K562 (cell line): ENCODE data around the gene KLF17. TPM values are rescaled to one million over a fixed set of nuclear protein-coding genes. Genes with fewer than 3 reads are reported as not detected.

ENCODE experiments used
- ATAC-seq: fragments of 200-7000 bp; cut with Tn5 transposase; 3 replicates; pipeline ENCODE4 v1.9.1; 2020; ENCODE audit warnings: moderate library complexity
- BruUV-seq: library from RNA; stranded (reverse); fragments of 400-500 nt; replicated peaks from 2 replicates; lab custom pipeline; 2021; lab: Mats Ljungman, UMichigan
- CTCF ChIA-PET: fragments of 300-600 bp; formaldehyde crosslinking; extraction: SDS; loops from one replicate; lab custom pipeline; 2021; ENCODE audit warnings: low intra/inter-chr PET ratio; lab: Yijun Ruan, JAX
- POLR2A ChIA-PET: fragments of 300-600, 350-650 bp; sonication (Branson Sonifier 250); formaldehyde crosslinking; extraction: SDS; loops from one replicate; lab custom pipeline; 2021; ENCODE audit warnings: antibody characterized with exemption, inconsistent platforms; lab: Yijun Ruan, JAX
- DNase-seq, 4 experiments: peaks; one replicate each; pipeline versions ENCODE4 v3.0.0 to v3.0.0-alpha.2; 2011 to 2018; ENCODE audit warnings: low spot score in 3 of 4, mixed read lengths in 3 of 4; ENCODE audit errors: extremely low read depth in 1 of 4
- FAIRE-seq: peaks from 2 replicates; lab custom pipeline; 2011; peaks lifted over from hg19 to GRCh38; lab: Jason Lieb, UNC
- H2AFZ ChIP-seq: 2 replicates; pipeline ENCODE4 v1.6.0; 2011; ENCODE audit warnings: low read depth, low read length, control low read depth, inconsistent platforms
- H3K27ac ChIP-seq: fragments of 200-600 bp; 3 replicates; pipeline ENCODE4 v1.8.0; 2011; ENCODE audit warnings: low read depth, mild to moderate bottlenecking, control low read depth, inconsistent platforms, low read length, moderate library complexity, mixed read lengths; ENCODE audit errors: extremely low read depth
- H3K27me3 ChIP-seq, 2 experiments: fragments of 300-600 bp in 1 of 2; 2 replicates in 1 of 2; 3 replicates in 1 of 2; pipeline versions ENCODE4 v1.6.0 to v1.8.0; 2011; ENCODE audit warnings: inconsistent platforms in 2 of 2, low read length in 2 of 2, mild to moderate bottlenecking in 1 of 2, mixed read lengths in 1 of 2, moderate library complexity in 1 of 2; ENCODE audit not compliant: control insufficient read depth in 2 of 2, insufficient read depth in 2 of 2
- H3K36me3 ChIP-seq: fragments of 300-600 bp; 3 replicates; pipeline ENCODE4 v1.8.0; 2011; ENCODE audit warnings: mild to moderate bottlenecking, low read length, inconsistent platforms; ENCODE audit not compliant: control insufficient read depth, insufficient read depth
- H3K4me1 ChIP-seq, 2 experiments: fragments of 200-600 bp in 1 of 2; replicated peaks in 1 of 2; 2 replicates in 1 of 2; 3 replicates in 1 of 2; pipeline versions ENCODE4 v1.5.1 to v1.8.0; 2011; ENCODE audit warnings: inconsistent platforms in 2 of 2, low read length in 2 of 2, mild to moderate bottlenecking in 1 of 2, mixed read lengths in 1 of 2, moderate library complexity in 1 of 2; ENCODE audit not compliant: control insufficient read depth in 2 of 2, insufficient read depth in 2 of 2
- H3K4me2 ChIP-seq: 2 replicates; pipeline ENCODE4 v1.6.1; 2011; ENCODE audit warnings: low read length, control low read depth, inconsistent platforms, mixed read lengths; ENCODE audit not compliant: insufficient read depth
- H3K4me3 ChIP-seq: fragments of 200-600 bp; sonication (generic), shearing (Covaris generic); 2 replicates; pipeline ENCODE4 v1.5.1; 2016; ENCODE audit warnings: control low read depth, inconsistent platforms
- H3K79me2 ChIP-seq: fragments of 200-600 bp; 3 replicates; pipeline ENCODE4 v1.8.0; 2011; ENCODE audit warnings: low read length, inconsistent platforms; ENCODE audit not compliant: control insufficient read depth, insufficient read depth
- H3K9ac ChIP-seq, 2 experiments: 2 replicates each; pipeline versions ENCODE4 v1.6.0 to v1.6.1; 2011; ENCODE audit warnings: low read depth in 2 of 2, low read length in 2 of 2, control low read depth in 1 of 2, inconsistent platforms in 1 of 2, mild to moderate bottlenecking in 1 of 2, mixed read lengths in 1 of 2; ENCODE audit not compliant: insufficient read depth in 1 of 2
- H3K9me1 ChIP-seq: one replicate; pipeline ENCODE4 v1.6.0; 2011; ENCODE audit warnings: inconsistent platforms, mild to moderate bottlenecking, low read length, moderate library complexity; ENCODE audit not compliant: control insufficient read depth, insufficient read depth
- H3K9me3 ChIP-seq: replicated peaks from 2 replicates; pipeline ENCODE4 v1.5.1; 2011; ENCODE audit warnings: low read depth, low read length, inconsistent platforms; ENCODE audit not compliant: control insufficient read depth, insufficient read depth
- H4K20me1 ChIP-seq: replicated peaks from 2 replicates; pipeline ENCODE4 v1.6.1; 2011; ENCODE audit warnings: low read length, inconsistent platforms, mixed read lengths; ENCODE audit not compliant: control insufficient read depth, insufficient read depth
- CTBP1 ChIP-seq: fragments of 450-650 bp; IDR thresholded peaks from 2 replicates; pipeline ENCODE4 v1.6.1; 2016; ENCODE audit warnings: borderline replicate concordance
- ELK1 ChIP-seq: sonication (generic); formaldehyde crosslinking; IDR thresholded peaks from 2 replicates; pipeline ENCODE4 v1.8.1; 2022; ENCODE audit warnings: missing genetic modification reagents
- HEY1 ChIP-seq: fragments of 250-450 bp; sonication (Bioruptor Pico); IDR thresholded peaks from 2 replicates; pipeline ENCODE4 v1.5.0; 2020; ENCODE audit warnings: mild to moderate bottlenecking, moderate library complexity, borderline replicate concordance
- HOMEZ ChIP-seq: fragments of 250-450 bp; sonication (Bioruptor Pico); IDR thresholded peaks from 2 replicates; pipeline ENCODE4 v1.4.0; 2020; ENCODE audit warnings: mild to moderate bottlenecking, moderate library complexity
- ILK ChIP-seq: fragments of 450-650 bp; IDR thresholded peaks from 2 replicates; pipeline ENCODE4 v1.6.1; 2016; ENCODE audit warnings: missing genetic modification characterization, low read depth, mild to moderate bottlenecking, missing compliant biosample characterization, moderate library complexity, borderline replicate concordance
- KLF13 ChIP-seq: fragments of 450-650 bp; IDR thresholded peaks from 2 replicates; pipeline ENCODE4 v1.6.1; 2016; ENCODE audit warnings: missing genetic modification characterization, low read depth, mild to moderate bottlenecking, missing compliant biosample characterization, moderate library complexity, borderline replicate concordance
- NKRF ChIP-seq: fragments of 450-650 bp; IDR thresholded peaks from 2 replicates; pipeline ENCODE4 v1.6.1; 2016; ENCODE audit warnings: borderline replicate concordance
- RCOR1 ChIP-seq, 2 experiments: IDR thresholded peaks; 2 replicates each; pipeline ENCODE4 v1.6.1; 2012; ENCODE audit warnings: low read depth in 2 of 2, low read length in 2 of 2, borderline replicate concordance in 1 of 2, improper control_type of control experiment in 1 of 2
- TRIM28 ChIP-seq: fragments of 450-650 bp; IDR thresholded peaks from 2 replicates; pipeline ENCODE4 v1.6.1; 2017
- ZC3H8 ChIP-seq: fragments of 450-650 bp; IDR thresholded peaks from 2 replicates; pipeline ENCODE4 v1.6.1; 2017
- ZNF124 ChIP-seq: sonication (generic); formaldehyde crosslinking; IDR thresholded peaks from 2 replicates; pipeline ENCODE4 v1.8.1; 2022; ENCODE audit warnings: missing genetic modification reagents
- WGBS: fragments of 100-300 bp; shearing (Covaris generic); methylation state at CpG from one replicate; pipeline ENCODE4 v1.1.6; 2016; ENCODE audit warnings: low coverage, mixed read lengths; ENCODE audit not compliant: insufficient coverage; ENCODE audit errors: missing lambda C conversion rate; 5-methylcytosine and 5-hydroxymethylcytosine counted together
- in situ Hi-C: fragments of 300-500 bp; cut with MboI; formaldehyde crosslinking; loops from 4 replicates; pipeline ENCODE4 v1.15.0; 2018; ENCODE audit warnings: inconsistent platforms, mixed read lengths
- intact Hi-C: fragments of 100-400 bp; cut with micrococcal nuclease; formaldehyde crosslinking; loops from 2 replicates; pipeline ENCODE4 v1.14.2; 2022
- polyA plus RNA-seq, 8 experiments: library from polyadenylated mRNA; depleted of rRNA in 4 of 8; stranded (reverse) in 5 of 8; unstranded in 3 of 8; fragments of >200 nt; fragmentation: Nextera tagmentation in 2 of 8; fragmentation: Illumina TruSeq in 1 of 8; extraction: Ambion mirVana in 2 of 8; extraction: Trizol in 1 of 8; gene quantifications; 2 replicates each; pipeline versions ENCODE4 v1.2.1 to v1.2.3, GENCODE V29; 2011 to 2014; ENCODE audit warnings: inconsistent platforms in 1 of 8, missing spikeins in 1 of 8
- total RNA-seq, 7 experiments: library from RNA; depleted of rRNA in 6 of 7; stranded (reverse); fragments of >200 nt in 6 of 7; fragmentation: Illumina TruSeq in 2 of 7; extraction: Trizol in 2 of 7; gene quantifications; 2 replicates each; pipeline versions ENCODE4 v1.2.1 to v1.2.3, GENCODE V29; 2011 to 2021; ENCODE audit warnings: low replicate concordance in 1 of 7

Gene KLF17
- total and polyA plus RNA-seq, 9 of the 15 experiments (the other 6 are each of a cell fraction or from before 2014, with no cell fraction given) = 0.01 to 0.24 (median 0.13) TPM; not detected in 6

- Histone ChIP-seq H3K4me3 (no peak overlapping the region), H3K4me1 (peaks cover 4 to 12% of the 10 kb centered on the region in 2 experiments; a peak in 3 of 5 replicates)
- in situ Hi-C loops = no loop called here
- POLR2A ChIA-PET = no interaction called here
- no TSS peak for BruUV-seq
- WGBS = 11% methylated on average over 7 of the region's 7 CpGs
- DNase-seq = no peak
- TF ChIP-seq ELK1 = no peak
- TF ChIP-seq HEY1 = no peak
- no peak for TF ChIP-seq HOMEZ
- TF ChIP-seq ILK (tag) = no peak
- no peak for TF ChIP-seq CTBP1
- TF ChIP-seq TRIM28 = no peak
- TF ChIP-seq RCOR1 (IDR thresholded peaks at IDR 0.05; ENCODE audit: borderline replicate concordance in 1 of 2, low read depth in 2 of 2, low read length in 2 of 2) = no peak
- no peak for TF ChIP-seq ZC3H8
- TF ChIP-seq ZNF124 (CRISPR knock-in tag) = no peak
- no peak for TF ChIP-seq NKRF
- no peak for TF ChIP-seq KLF13 (tag)
- TF ChIP-seq, all 486 proteins: peak for 0
- Histone ChIP-seq H3K9me1 (no peaks in the 10 kb centered on the region), H3K79me2 (no peaks in the 10 kb centered on the region), H3K9ac (no peak overlapping the region), H2AFZ (peak overlapping the region; percentile 1; the same call in 1 of the 2 replicates), H4K20me1 (no peaks in the 10 kb centered on the region), H3K36me3 (no peaks in the 10 kb centered on the region), H3K9me3 (peaks cover 4% of the 10 kb centered on the region), H3K4me2 (no peak overlapping the region), H3K27me3 (peaks cover 10 to 23% of the 10 kb centered on the region in 2 experiments; a peak in 4 of 5 replicates), H3K27ac (no peak overlapping the region)
- CTCF ChIA-PET = no interaction called here
- ATAC-seq (no peak), FAIRE-seq (peak; percentile 35)
- intact Hi-C loops = no loop called here
Measured at GRCh38 chr1:44101328-44101727, 17.3 kb upstream of the KLF17 start.
